HG03442 (cell line): Measurements from ENCODE around the gene ARHGEF12.

ENCODE experiments used
- ATAC-seq: cut with Tn5 transposase; IDR thresholded peaks from one replicate; pipeline ENCODE4 v1.9.1; 2021; ENCODE audit warnings: mild to moderate bottlenecking, moderate library complexity; ENCODE audit not compliant: unreplicated experiment

The ARHGEF12 gene

GRCh38 chr11:120528749-120529148 lies 192.5 kb downstream of the ARHGEF12 start:
- ATAC-seq: no peak

DNA sequence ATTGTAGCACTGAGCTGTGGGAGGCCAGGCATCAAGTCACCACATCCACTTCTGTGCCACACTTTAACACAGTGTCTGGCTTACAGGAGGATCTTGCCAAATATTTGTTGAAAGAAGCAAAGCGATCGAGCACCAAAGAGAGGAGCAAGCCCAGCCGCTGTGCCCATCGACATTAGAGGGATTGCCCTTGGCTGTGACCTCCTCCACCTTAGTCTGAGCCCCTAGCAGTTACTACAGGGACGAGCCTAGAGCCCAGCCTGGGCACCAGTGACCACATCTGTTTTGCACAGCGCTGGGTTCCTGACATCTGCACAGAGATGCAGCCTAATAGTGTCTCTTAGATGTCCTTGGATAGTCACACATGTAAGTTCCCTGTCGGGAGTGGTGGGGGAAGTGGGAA lies 193.0 kb downstream of the ARHGEF12 start:
- no peak for ATAC-seq

GRCh38 chr11:120529911-120530310 lies 193.7 kb downstream of the ARHGEF12 start:
- no peak for ATAC-seq

- no peak for ATAC-seq
Measured at GRCh38 chr11:120532082-120532831, 196.0 kb downstream of the ARHGEF12 start.

DNA sequence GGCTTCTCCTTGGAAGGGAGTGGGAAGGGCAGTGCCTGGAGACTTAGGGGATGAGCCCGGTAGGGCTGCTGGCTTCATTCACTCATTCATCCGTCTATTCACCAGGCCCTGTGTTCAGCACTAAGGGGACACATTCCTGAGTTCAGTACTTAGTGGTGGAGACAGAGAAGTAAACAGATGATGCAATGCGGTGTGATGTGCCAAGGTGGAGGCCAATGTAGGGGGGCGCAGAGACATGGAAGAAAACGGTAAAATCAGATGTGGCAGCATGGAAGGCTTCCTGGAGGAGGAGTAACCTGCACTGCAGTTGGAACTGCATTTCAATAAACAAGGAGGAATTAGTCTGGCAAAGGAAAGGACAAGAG lies 196.6 kb downstream of the ARHGEF12 start:
- no peak for ATAC-seq

GRCh38 chr11:120536091-120536796 lies 200.0 kb downstream of the ARHGEF12 start:
- ATAC-seq: no peak

DNA sequence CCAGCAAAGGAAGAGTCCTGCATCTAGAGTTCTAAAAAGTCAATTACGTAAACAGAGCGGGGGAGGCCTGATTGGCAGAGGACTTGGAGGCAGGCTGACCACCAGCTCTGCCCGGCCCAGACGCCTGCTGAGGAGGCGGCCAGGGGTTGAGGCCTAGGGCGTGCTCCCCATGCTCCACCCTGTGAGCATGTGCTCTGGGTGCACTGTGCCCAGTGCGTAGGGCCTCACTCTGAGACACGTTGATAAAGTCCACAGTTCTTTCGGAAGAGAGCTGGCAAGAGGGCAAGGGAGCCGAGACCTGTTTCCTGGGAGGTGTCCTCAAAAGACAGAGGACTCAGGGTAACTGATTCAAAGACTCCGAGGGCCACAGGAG lies 200.6 kb downstream of the ARHGEF12 start:
- ATAC-seq: no peak

DNA sequence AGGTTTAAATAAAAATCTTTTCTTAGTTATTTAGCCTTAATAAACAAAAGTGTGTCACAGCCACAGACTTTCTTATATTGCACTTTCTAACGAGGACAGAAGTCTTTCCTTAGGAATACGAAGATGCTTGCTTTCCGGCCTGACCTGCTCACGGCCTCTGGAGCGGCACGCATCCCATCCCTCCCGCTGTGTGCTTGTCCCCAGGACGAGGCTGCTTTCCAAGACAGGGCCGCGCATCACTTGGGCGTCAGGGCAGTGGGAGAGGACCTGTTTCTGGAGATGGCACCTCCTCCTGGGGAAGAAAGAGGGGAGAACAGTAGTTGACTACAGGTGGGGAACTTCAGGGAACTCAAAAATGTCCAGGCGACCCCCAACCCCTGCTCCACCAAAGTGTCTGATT lies 201.8 kb downstream of the ARHGEF12 start:
- no peak for ATAC-seq

DNA sequence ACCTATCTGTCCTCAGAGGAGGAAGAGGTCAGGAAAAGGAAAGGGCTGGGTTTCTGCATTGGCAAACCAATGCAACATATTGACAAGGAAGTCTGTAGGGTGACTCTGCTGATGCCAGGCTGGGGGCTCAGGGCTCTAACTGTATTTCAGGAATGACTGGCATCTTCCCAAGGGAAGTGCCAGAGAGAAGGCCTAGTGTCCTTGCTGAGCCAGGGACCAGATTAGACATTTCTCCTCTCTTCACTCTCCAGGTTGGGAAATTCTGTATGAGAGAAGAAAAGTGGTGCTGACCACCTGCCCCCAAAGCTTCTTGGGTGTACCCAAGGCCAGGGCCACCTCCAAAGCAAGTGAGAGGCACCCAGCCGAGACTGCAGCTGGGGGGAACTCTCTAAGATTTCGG lies 202.5 kb downstream of the ARHGEF12 start:
- ATAC-seq: no peak
